NCI-H510A (cell line): Measurements from ENCODE around the gene CD47.

Experiments used
- DNase-seq: peaks from one replicate; lab custom pipeline; 2025; lab: John Stamatoyannopoulos, UW

CD47 gene

GRCh38 chr3:108053067-108053466 lies 37.8 kb downstream of the CD47 start:
- DNase-seq: no peak

- no peak for DNase-seq
Measured at GRCh38 chr3:108051005-108051404, 39.8 kb downstream of the CD47 start.

- DNase-seq: no peak
Measured at GRCh38 chr3:108047987-108048386, 42.8 kb downstream of the CD47 start.

- no peak for DNase-seq
Measured at GRCh38 chr3:108046247-108046646, 44.6 kb downstream of the CD47 start.

GRCh38 chr3:108044699-108045098 lies 46.1 kb downstream of the CD47 start:
- no peak for DNase-seq

- DNase-seq: no peak
Measured at GRCh38 chr3:108042300-108042699, 48.5 kb downstream of the CD47 start.

GRCh38 chr3:108041253-108041652 lies 49.6 kb downstream of the CD47 start:
- no peak for DNase-seq

- no peak for DNase-seq
Measured at GRCh38 chr3:108037770-108038169, 53.1 kb downstream of the CD47 start.

GRCh38 chr3:108036984-108037741 lies 53.7 kb downstream of the CD47 start:
- DNase-seq: no peak

- no peak for DNase-seq
Measured at GRCh38 chr3:108036401-108036800, 54.4 kb downstream of the CD47 start.

- DNase-seq: no peak
Measured at GRCh38 chr3:108035751-108036150, 55.1 kb downstream of the CD47 start.

GRCh38 chr3:108031895-108032294 lies 58.9 kb downstream of the CD47 start:
- DNase-seq: no peak

- DNase-seq: no peak
Measured at GRCh38 chr3:108030960-108031359, 59.9 kb downstream of the CD47 start.

GRCh38 chr3:108029466-108029865 lies 61.4 kb downstream of the CD47 start:
- DNase-seq: no peak

- no peak for DNase-seq
Measured at GRCh38 chr3:108028896-108029295, 61.9 kb downstream of the CD47 start.

- DNase-seq: no peak
Measured at GRCh38 chr3:108025177-108025576, 65.7 kb downstream of the CD47 start.

- DNase-seq: no peak
Measured at GRCh38 chr3:108024146-108024850, 66.5 kb downstream of the CD47 start.

- DNase-seq: peak; percentile 39
Measured at GRCh38 chr3:108022256-108023150, 68.3 kb downstream of the CD47 start.

- DNase-seq: no peak
Measured at GRCh38 chr3:108021533-108021932, 69.3 kb downstream of the CD47 start.

- no peak for DNase-seq
Measured at GRCh38 chr3:108021131-108021530, 69.7 kb downstream of the CD47 start.

GRCh38 chr3:108018552-108018951 lies 72.3 kb downstream of the CD47 start:
- DNase-seq: no peak

GRCh38 chr3:108017587-108017986 lies 73.2 kb downstream of the CD47 start:
- DNase-seq: no peak

GRCh38 chr3:108014943-108015342 lies 75.9 kb downstream of the CD47 start:
- no peak for DNase-seq
